K562 (cell line): ENCODE data around the gene SLC17A9. TPM values are rescaled to one million over a fixed set of nuclear protein-coding genes. Genes with fewer than 3 reads are reported as not detected.

Experiments used
- ATAC-seq: fragments of 200-7000 bp; cut with Tn5 transposase; 3 replicates; pipeline ENCODE4 v1.9.1; 2020; ENCODE audit warnings: moderate library complexity
- BruUV-seq: library from RNA; stranded (reverse); fragments of 400-500 nt; replicated peaks from 2 replicates; lab custom pipeline; 2021; lab: Mats Ljungman, UMichigan
- CTCF ChIA-PET: fragments of 300-600 bp; formaldehyde crosslinking; extraction: SDS; loops from one replicate; lab custom pipeline; 2021; ENCODE audit warnings: low intra/inter-chr PET ratio; lab: Yijun Ruan, JAX
- POLR2A ChIA-PET: fragments of 300-600, 350-650 bp; sonication (Branson Sonifier 250); formaldehyde crosslinking; extraction: SDS; loops from one replicate; lab custom pipeline; 2021; ENCODE audit warnings: antibody characterized with exemption, inconsistent platforms; lab: Yijun Ruan, JAX
- DNase-seq, 4 experiments: peaks; one replicate each; pipeline versions ENCODE4 v3.0.0 to v3.0.0-alpha.2; 2011 to 2018; ENCODE audit warnings: low spot score in 3 of 4, mixed read lengths in 3 of 4; ENCODE audit errors: extremely low read depth in 1 of 4
- FAIRE-seq: peaks from 2 replicates; lab custom pipeline; 2011; peaks lifted over from hg19 to GRCh38; lab: Jason Lieb, UNC
- H2AFZ ChIP-seq: 2 replicates; pipeline ENCODE4 v1.6.0; 2011; ENCODE audit warnings: low read depth, low read length, control low read depth, inconsistent platforms
- H3K27ac ChIP-seq: fragments of 200-600 bp; 3 replicates; pipeline ENCODE4 v1.8.0; 2011; ENCODE audit warnings: low read depth, mild to moderate bottlenecking, control low read depth, inconsistent platforms, low read length, moderate library complexity, mixed read lengths; ENCODE audit errors: extremely low read depth
- H3K27me3 ChIP-seq, 2 experiments: fragments of 300-600 bp in 1 of 2; 2 replicates in 1 of 2; 3 replicates in 1 of 2; pipeline versions ENCODE4 v1.6.0 to v1.8.0; 2011; ENCODE audit warnings: inconsistent platforms in 2 of 2, low read length in 2 of 2, mild to moderate bottlenecking in 1 of 2, mixed read lengths in 1 of 2, moderate library complexity in 1 of 2; ENCODE audit not compliant: control insufficient read depth in 2 of 2, insufficient read depth in 2 of 2
- H3K36me3 ChIP-seq: fragments of 300-600 bp; 3 replicates; pipeline ENCODE4 v1.8.0; 2011; ENCODE audit warnings: mild to moderate bottlenecking, low read length, inconsistent platforms; ENCODE audit not compliant: control insufficient read depth, insufficient read depth
- H3K4me1 ChIP-seq, 2 experiments: fragments of 200-600 bp in 1 of 2; replicated peaks in 1 of 2; 2 replicates in 1 of 2; 3 replicates in 1 of 2; pipeline versions ENCODE4 v1.5.1 to v1.8.0; 2011; ENCODE audit warnings: inconsistent platforms in 2 of 2, low read length in 2 of 2, mild to moderate bottlenecking in 1 of 2, mixed read lengths in 1 of 2, moderate library complexity in 1 of 2; ENCODE audit not compliant: control insufficient read depth in 2 of 2, insufficient read depth in 2 of 2
- H3K4me2 ChIP-seq: 2 replicates; pipeline ENCODE4 v1.6.1; 2011; ENCODE audit warnings: low read length, control low read depth, inconsistent platforms, mixed read lengths; ENCODE audit not compliant: insufficient read depth
- H3K4me3 ChIP-seq: fragments of 200-600 bp; sonication (generic), shearing (Covaris generic); 2 replicates; pipeline ENCODE4 v1.5.1; 2016; ENCODE audit warnings: control low read depth, inconsistent platforms
- H3K79me2 ChIP-seq: fragments of 200-600 bp; 3 replicates; pipeline ENCODE4 v1.8.0; 2011; ENCODE audit warnings: low read length, inconsistent platforms; ENCODE audit not compliant: control insufficient read depth, insufficient read depth
- H3K9ac ChIP-seq, 2 experiments: 2 replicates each; pipeline versions ENCODE4 v1.6.0 to v1.6.1; 2011; ENCODE audit warnings: low read depth in 2 of 2, low read length in 2 of 2, control low read depth in 1 of 2, inconsistent platforms in 1 of 2, mild to moderate bottlenecking in 1 of 2, mixed read lengths in 1 of 2; ENCODE audit not compliant: insufficient read depth in 1 of 2
- H3K9me1 ChIP-seq: one replicate; pipeline ENCODE4 v1.6.0; 2011; ENCODE audit warnings: inconsistent platforms, mild to moderate bottlenecking, low read length, moderate library complexity; ENCODE audit not compliant: control insufficient read depth, insufficient read depth
- H3K9me3 ChIP-seq: replicated peaks from 2 replicates; pipeline ENCODE4 v1.5.1; 2011; ENCODE audit warnings: low read depth, low read length, inconsistent platforms; ENCODE audit not compliant: control insufficient read depth, insufficient read depth
- H4K20me1 ChIP-seq: replicated peaks from 2 replicates; pipeline ENCODE4 v1.6.1; 2011; ENCODE audit warnings: low read length, inconsistent platforms, mixed read lengths; ENCODE audit not compliant: control insufficient read depth, insufficient read depth
- CBX1 ChIP-seq: sonication (generic); IDR thresholded peaks from 2 replicates; pipeline ENCODE4 v1.6.1; 2016; ENCODE audit warnings: antibody characterized with exemption, low read depth, mild to moderate bottlenecking
- CHCHD3 ChIP-seq: fragments of 250-450 bp; sonication (Bioruptor Pico); IDR thresholded peaks from 2 replicates; pipeline ENCODE4 v2.1.2; 2022; ENCODE audit warnings: mild to moderate bottlenecking
- ELF4 ChIP-seq: fragments of 450-650 bp; formaldehyde crosslinking; IDR thresholded peaks from 2 replicates; pipeline ENCODE4 v1.4.0; 2022; ENCODE audit warnings: missing genetic modification characterization
- FIP1L1 ChIP-seq: fragments of 200-400 bp; formaldehyde crosslinking; IDR thresholded peaks from 2 replicates; pipeline ENCODE4 v1.6.1; 2018; ENCODE audit warnings: mild to moderate bottlenecking, low read depth, low read length; ENCODE audit not compliant: poor library complexity, severe bottlenecking
- GABPB2 ChIP-seq: fragments of 250-450 bp; sonication (Bioruptor Pico); conservative IDR thresholded peaks from 2 replicates; pipeline ENCODE4 v1.5.1; 2021; ENCODE audit warnings: mild to moderate bottlenecking
- HIVEP1 ChIP-seq: fragments of 250-450 bp; sonication (Bioruptor Pico); IDR thresholded peaks from 2 replicates; pipeline ENCODE4 v1.4.0; 2020; ENCODE audit warnings: mild to moderate bottlenecking
- KLF16 ChIP-seq: IDR thresholded peaks from 2 replicates; pipeline ENCODE4 v1.6.1; 2016; ENCODE audit warnings: antibody characterized with exemption
- NONO ChIP-seq, 2 experiments: fragments of 200-400 bp in 1 of 2; fragments of 450-650 bp in 1 of 2; formaldehyde crosslinking in 1 of 2; IDR thresholded peaks; 2 replicates each; pipeline ENCODE4 v1.6.1; 2017; ENCODE audit warnings: low read depth in 2 of 2, mild to moderate bottlenecking in 2 of 2, moderate library complexity in 2 of 2, low read length in 1 of 2
- PCBP2 ChIP-seq: fragments of 200-400 bp; formaldehyde crosslinking; IDR thresholded peaks from 2 replicates; pipeline ENCODE4 v1.6.1; 2018; ENCODE audit warnings: low read length, low read depth, mild to moderate bottlenecking, moderate library complexity; ENCODE audit not compliant: poor library complexity, severe bottlenecking
- POU5F1 ChIP-seq: fragments of 150-350 bp; IDR thresholded peaks from 2 replicates; pipeline ENCODE4 v1.6.1; 2014; ENCODE audit warnings: borderline replicate concordance, low read length, low read depth, mild to moderate bottlenecking; ENCODE audit not compliant: partially characterized antibody
- RBM34 ChIP-seq: fragments of 200-400 bp; formaldehyde crosslinking; IDR thresholded peaks from 2 replicates; pipeline ENCODE4 v1.6.1; 2018; ENCODE audit warnings: low read length, borderline replicate concordance; ENCODE audit not compliant: insufficient read depth
- SMARCE1 ChIP-seq: fragments of 450-650 bp; IDR thresholded peaks from 2 replicates; pipeline ENCODE4 v1.7.1; 2016; ENCODE audit warnings: mild to moderate bottlenecking
- TARDBP ChIP-seq: fragments of 450-650 bp; IDR thresholded peaks from 2 replicates; pipeline ENCODE4 v1.6.1; 2016
- TRIM28 ChIP-seq: fragments of 450-650 bp; IDR thresholded peaks from 2 replicates; pipeline ENCODE4 v1.6.1; 2017
- ZFPM2 ChIP-seq: fragments of 250-450 bp; sonication (Bioruptor Pico); IDR thresholded peaks from 2 replicates; pipeline ENCODE4 v1.5.1; 2022; ENCODE audit warnings: mild to moderate bottlenecking
- ZNF143 ChIP-seq: sonication (generic); formaldehyde crosslinking; IDR thresholded peaks from 2 replicates; pipeline ENCODE4 v1.9.0; 2022; ENCODE audit warnings: mild to moderate bottlenecking, missing genetic modification reagents
- WGBS: fragments of 100-300 bp; shearing (Covaris generic); methylation state at CpG from one replicate; pipeline ENCODE4 v1.1.6; 2016; ENCODE audit warnings: low coverage, mixed read lengths; ENCODE audit not compliant: insufficient coverage; ENCODE audit errors: missing lambda C conversion rate; 5-methylcytosine and 5-hydroxymethylcytosine counted together
- in situ Hi-C: fragments of 300-500 bp; cut with MboI; formaldehyde crosslinking; loops from 4 replicates; pipeline ENCODE4 v1.15.0; 2018; ENCODE audit warnings: inconsistent platforms, mixed read lengths
- intact Hi-C: fragments of 100-400 bp; cut with micrococcal nuclease; formaldehyde crosslinking; loops from 2 replicates; pipeline ENCODE4 v1.14.2; 2022
- polyA plus RNA-seq, 8 experiments: library from polyadenylated mRNA; depleted of rRNA in 4 of 8; stranded (reverse) in 5 of 8; unstranded in 3 of 8; fragments of >200 nt; fragmentation: Nextera tagmentation in 2 of 8; fragmentation: Illumina TruSeq in 1 of 8; extraction: Ambion mirVana in 2 of 8; extraction: Trizol in 1 of 8; gene quantifications; 2 replicates each; pipeline versions ENCODE4 v1.2.1 to v1.2.3, GENCODE V29; 2011 to 2014; ENCODE audit warnings: inconsistent platforms in 1 of 8, missing spikeins in 1 of 8
- total RNA-seq, 7 experiments: library from RNA; depleted of rRNA in 6 of 7; stranded (reverse); fragments of >200 nt in 6 of 7; fragmentation: Illumina TruSeq in 2 of 7; extraction: Trizol in 2 of 7; gene quantifications; 2 replicates each; pipeline versions ENCODE4 v1.2.1 to v1.2.3, GENCODE V29; 2011 to 2021; ENCODE audit warnings: low replicate concordance in 1 of 7
- TF ChIP-seq, protein P1 (sequence below): sonication (generic); formaldehyde crosslinking; IDR thresholded peaks from 2 replicates; pipeline ENCODE4 v1.5.0; 2020; ENCODE audit warnings: missing genetic modification reagents
- TF ChIP-seq, protein P2 (sequence below): sonication (generic); formaldehyde crosslinking; IDR thresholded peaks from 2 replicates; pipeline ENCODE4 v1.8.0; 2022; ENCODE audit warnings: missing genetic modification reagents, mild to moderate bottlenecking, moderate library complexity, borderline replicate concordance

SLC17A9 gene
- total and polyA plus RNA-seq, 9 of the 15 experiments (the other 6 are each of a cell fraction or from before 2014, with no cell fraction given): 0.04 to 0.31 TPM; not detected in 7

- 0 out of 2 replicates have a peak overlapping the region, but pooled peaks have one; percentile 3 for H3K4me2 ChIP-seq
- in situ Hi-C loops (no loop called here), intact Hi-C loops (no loop called here)
- H3K9me3 ChIP-seq: no peaks in the 10 kb centered on the region
- no TSS peak for BruUV-seq
- H3K27me3 ChIP-seq: no peaks in the 10 kb centered on the region
- H3K27ac ChIP-seq: no peak overlapping the region
- no peak overlapping the region for H3K4me3 ChIP-seq
- 42% methylated on average over 3 of the region's 3 CpGs for WGBS
- H3K9me1 ChIP-seq: peaks cover 7% of the 10 kb centered on the region
- H3K36me3 ChIP-seq: peaks cover 46% of the 10 kb centered on the region
- ATAC-seq (no peak), FAIRE-seq (no peak), DNase-seq (no peak)
- H3K79me2 ChIP-seq: peaks cover 97% of the 10 kb centered on the region
- no peak overlapping the region for H2AFZ ChIP-seq
- peak overlapping the region in 1 of 2 experiments; percentile 81; a peak in 2 of 4 replicates for H3K9ac ChIP-seq
- TF ChIP-seq ZFPM2 (CRISPR knock-in tag): no peak
- no peak for TF ChIP-seq FIP1L1
- TF ChIP-seq TARDBP: no peak
- no peak for TF ChIP-seq GABPB2 (CRISPR knock-in tag)
- TF ChIP-seq, protein P1, sequence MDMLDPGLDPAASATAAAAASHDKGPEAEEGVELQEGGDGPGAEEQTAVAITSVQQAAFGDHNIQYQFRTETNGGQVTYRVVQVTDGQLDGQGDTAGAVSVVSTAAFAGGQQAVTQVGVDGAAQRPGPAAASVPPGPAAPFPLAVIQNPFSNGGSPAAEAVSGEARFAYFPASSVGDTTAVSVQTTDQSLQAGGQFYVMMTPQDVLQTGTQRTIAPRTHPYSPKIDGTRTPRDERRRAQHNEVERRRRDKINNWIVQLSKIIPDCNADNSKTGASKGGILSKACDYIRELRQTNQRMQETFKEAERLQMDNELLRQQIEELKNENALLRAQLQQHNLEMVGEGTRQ (CRISPR knock-in tag): no peak
- TF ChIP-seq CBX1: no peak
- no peak for TF ChIP-seq ELF4
- TF ChIP-seq NONO (IDR thresholded peaks at IDR 0.05; ENCODE audit: low read depth in 2 of 2, low read length in 1 of 2): no peak
- no peak for TF ChIP-seq HIVEP1 (CRISPR knock-in tag)
- no peak for TF ChIP-seq KLF16
- no peak for TF ChIP-seq TRIM28
- TF ChIP-seq SMARCE1: no peak
- TF ChIP-seq POU5F1: no peak
- TF ChIP-seq, protein P2, sequence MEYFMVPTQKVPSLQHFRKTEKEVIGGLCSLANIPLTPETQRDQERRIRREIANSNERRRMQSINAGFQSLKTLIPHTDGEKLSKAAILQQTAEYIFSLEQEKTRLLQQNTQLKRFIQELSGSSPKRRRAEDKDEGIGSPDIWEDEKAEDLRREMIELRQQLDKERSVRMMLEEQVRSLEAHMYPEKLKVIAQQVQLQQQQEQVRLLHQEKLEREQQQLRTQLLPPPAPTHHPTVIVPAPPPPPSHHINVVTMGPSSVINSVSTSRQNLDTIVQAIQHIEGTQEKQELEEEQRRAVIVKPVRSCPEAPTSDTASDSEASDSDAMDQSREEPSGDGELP (CRISPR knock-in tag): no peak
- TF ChIP-seq PCBP2: no peak
- TF ChIP-seq ZNF143: no peak
- no peak for TF ChIP-seq RBM34
- no peak for TF ChIP-seq CHCHD3 (CRISPR knock-in tag)
- H4K20me1 ChIP-seq: peaks cover 42% of the 10 kb centered on the region
- peaks cover 36 to 57% of the 10 kb centered on the region in 2 experiments; a peak in 4 of 5 replicates for H3K4me1 ChIP-seq
- CTCF ChIA-PET: no interaction called here
- POLR2A ChIA-PET: interaction anchor here (0.6 to 5.3 kb wide), 8 partner anchors 8 to 43 kb away, joined by 3 to 64 read pairs (median 9); partner anchors contain the start of gene DIDO1
Observed at GRCh38 chr20:62933966-62934365, 18.5 kb upstream of the SLC17A9 start.
